NB4 (cell line): ENCODE data around the gene APOO.
"Not testable (repeated sequence)": the region's sequence is repeated elsewhere in the genome, so short reads cannot be mapped to it uniquely, and the experiment has no call there.

Source experiments
- DNase-seq: peaks from one replicate; pipeline ENCODE4 v3.0.0; 2010; ENCODE audit warnings: low read depth
- H3K4me3 ChIP-seq: one replicate; pipeline ENCODE4 v1.5.1; 2011; ENCODE audit warnings: mild to moderate bottlenecking, low read depth, low read length, moderate library complexity
- MAX ChIP-seq: IDR thresholded peaks from 2 replicates; pipeline ENCODE4 v1.6.1; 2011; ENCODE audit warnings: low read depth, low read length
- MYC ChIP-seq: IDR thresholded peaks from 2 replicates; pipeline ENCODE4 v1.6.1; 2011; ENCODE audit warnings: low read depth, low read length
- POLR2A ChIP-seq: IDR thresholded peaks from 2 replicates; pipeline ENCODE4 v1.6.1; 2011; ENCODE audit warnings: mild to moderate bottlenecking; ENCODE audit not compliant: insufficient read length; ENCODE audit errors: extremely low read depth
- TF ChIP-seq, protein P1 (sequence below): IDR thresholded peaks from one replicate; pipeline ENCODE4 v1.5.1; 2012; ENCODE audit warnings: low read depth, low read length

The APOO gene

DNA sequence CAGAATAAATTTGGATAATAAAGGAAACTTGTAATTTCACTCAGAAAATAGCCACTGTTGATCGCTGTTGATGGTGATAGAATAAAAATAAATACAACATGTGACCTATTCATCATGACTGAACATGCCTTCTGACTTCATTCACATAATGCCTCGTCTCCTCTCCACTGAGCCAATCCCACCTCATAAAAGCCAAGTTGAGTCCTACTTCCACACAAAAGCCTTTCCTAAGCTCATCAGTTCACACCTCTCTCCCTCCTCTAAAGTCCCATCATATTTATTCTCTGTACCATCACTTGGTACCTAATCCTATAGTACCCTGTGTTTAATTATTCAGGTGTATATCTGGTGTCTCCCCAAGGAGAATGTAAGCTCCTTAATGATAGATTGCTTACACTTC is 37.7 kb downstream of the APOO start:
- DNase-seq = no peak
- no peak overlapping the region for H3K4me3 ChIP-seq
- no peak for TF ChIP-seq POLR2A
- TF ChIP-seq, protein P1, sequence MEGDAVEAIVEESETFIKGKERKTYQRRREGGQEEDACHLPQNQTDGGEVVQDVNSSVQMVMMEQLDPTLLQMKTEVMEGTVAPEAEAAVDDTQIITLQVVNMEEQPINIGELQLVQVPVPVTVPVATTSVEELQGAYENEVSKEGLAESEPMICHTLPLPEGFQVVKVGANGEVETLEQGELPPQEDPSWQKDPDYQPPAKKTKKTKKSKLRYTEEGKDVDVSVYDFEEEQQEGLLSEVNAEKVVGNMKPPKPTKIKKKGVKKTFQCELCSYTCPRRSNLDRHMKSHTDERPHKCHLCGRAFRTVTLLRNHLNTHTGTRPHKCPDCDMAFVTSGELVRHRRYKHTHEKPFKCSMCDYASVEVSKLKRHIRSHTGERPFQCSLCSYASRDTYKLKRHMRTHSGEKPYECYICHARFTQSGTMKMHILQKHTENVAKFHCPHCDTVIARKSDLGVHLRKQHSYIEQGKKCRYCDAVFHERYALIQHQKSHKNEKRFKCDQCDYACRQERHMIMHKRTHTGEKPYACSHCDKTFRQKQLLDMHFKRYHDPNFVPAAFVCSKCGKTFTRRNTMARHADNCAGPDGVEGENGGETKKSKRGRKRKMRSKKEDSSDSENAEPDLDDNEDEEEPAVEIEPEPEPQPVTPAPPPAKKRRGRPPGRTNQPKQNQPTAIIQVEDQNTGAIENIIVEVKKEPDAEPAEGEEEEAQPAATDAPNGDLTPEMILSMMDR = no peak
- TF ChIP-seq MAX = no peak
- no peak for TF ChIP-seq MYC

GRCh38 chrX:23864742-23865326 is 42.9 kb downstream of the APOO start:
- DNase-seq = no peak
- TF ChIP-seq MAX (no peak), POLR2A (no peak), MYC (no peak)
- TF ChIP-seq, protein P1 = no peak
- no peak overlapping the region for H3K4me3 ChIP-seq

DNA sequence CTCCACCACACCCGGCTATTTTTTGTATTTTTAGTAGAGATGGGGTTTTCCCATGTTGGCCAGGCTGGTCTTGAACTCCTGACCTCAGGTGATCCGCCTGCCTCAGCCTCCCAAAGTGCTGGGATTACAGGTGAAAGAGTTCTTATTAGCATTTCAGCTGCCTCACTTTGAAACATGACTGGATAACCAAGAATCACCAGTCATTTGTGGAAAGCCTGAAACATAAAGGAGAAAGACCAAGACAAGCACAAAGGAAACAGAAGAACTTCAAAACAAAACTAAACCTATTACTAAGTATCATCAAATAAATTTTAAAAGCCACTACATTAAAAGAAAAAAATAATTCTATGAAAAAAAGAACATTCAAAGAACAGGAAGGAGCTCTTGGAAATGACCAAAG is 45.8 kb downstream of the APOO start:
- not testable (repeated sequence) for H3K4me3 ChIP-seq, DNase-seq

GRCh38 chrX:23861215-23861896 is 46.4 kb downstream of the APOO start:
- H3K4me3 ChIP-seq = no peak overlapping the region
- DNase-seq = peak; percentile 27

DNA sequence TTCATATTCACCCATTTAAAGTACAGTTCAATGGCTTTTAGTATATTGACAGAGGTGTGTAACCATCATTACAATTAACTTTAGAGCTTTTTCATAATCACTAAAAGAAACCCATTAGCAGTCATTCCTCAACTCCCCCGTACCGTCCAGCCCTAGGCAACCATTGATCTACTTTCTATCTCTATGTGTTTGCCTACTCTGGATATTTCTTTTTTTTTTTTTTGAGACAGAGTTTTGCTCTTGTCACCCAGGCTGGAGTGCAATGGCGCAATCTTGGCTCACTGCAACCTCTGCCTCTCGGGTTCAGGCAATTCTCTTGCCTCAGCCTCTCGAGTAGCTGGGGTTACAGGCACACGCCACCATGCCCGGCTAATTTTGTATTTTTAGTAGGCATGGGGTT is 48.5 kb downstream of the APOO start:
- H3K4me3 ChIP-seq = not testable (repeated sequence)
- DNase-seq = peak; percentile 29

More at GRCh38 chrX:23861215-23861896, 46.4 kb downstream of the APOO start:
- TF ChIP-seq, protein P1 = no peak
- TF ChIP-seq POLR2A = no peak
- no peak for TF ChIP-seq MAX
- TF ChIP-seq MYC = no peak

GRCh38 chrX:23857935-23858334 is 49.8 kb downstream of the APOO start:
- TF ChIP-seq, protein P1 = no peak
- TF ChIP-seq POLR2A (no peak), MYC (no peak), MAX (no peak)
- DNase-seq = no peak

GRCh38 chrX:23857363-23857762 is 50.4 kb downstream of the APOO start:
- no peak for TF ChIP-seq MAX
- H3K4me3 ChIP-seq = no peak overlapping the region
- no peak for DNase-seq

More at GRCh38 chrX:23857935-23858334, 49.8 kb downstream of the APOO start:
- no peak overlapping the region for H3K4me3 ChIP-seq
